Kasumi-1 (cell line): Measurements from ENCODE around the gene ZNF789.

Source experiments
- DNase-seq, 2 experiments: peaks; one replicate each; lab custom pipeline; 2025; lab: John Stamatoyannopoulos, UW

Gene ZNF789

GRCh38 chr7:99504281-99504602, 31.6 kb downstream of the ZNF789 start:
- DNase-seq: peak in 1 of 2 experiments; percentile 95

GRCh38 chr7:99504603-99505323, 32.1 kb downstream of the ZNF789 start, which contains the start of gene ZKSCAN5:
TSS of gene ZKSCAN5 (plus strand) at chr7:99504662. CDS start at chr7:99506045, 1,383 bp downstream.
- peak; percentile 92 to 94 for DNase-seq

GRCh38 chr7:99505324-99505662, 32.6 kb downstream of the ZNF789 start:
- peak; percentile 40 to 41 for DNase-seq

GRCh38 chr7:99514050-99514449, 41.4 kb downstream of the ZNF789 start:
- no peak for DNase-seq

GRCh38 chr7:99521399-99521798, 48.7 kb downstream of the ZNF789 start:
- DNase-seq: no peak

- DNase-seq: peak; percentile 41 to 49
Observed at GRCh38 chr7:99525713-99526440, 53.2 kb downstream of the ZNF789 start.

- DNase-seq: no peak
Observed at GRCh38 chr7:99531354-99531765, 58.7 kb downstream of the ZNF789 start.

- no peak for DNase-seq
Observed at GRCh38 chr7:99535667-99536066, 63.0 kb downstream of the ZNF789 start.
